22Rv1 (cell line): ENCODE measurements around the gene NFATC2.

Source experiments
- ZFX ChIP-seq: fragments of 450-650 bp; IDR thresholded peaks from 2 replicates; pipeline ENCODE4 v1.6.1; 2017; ENCODE audit warnings: antibody characterized with exemption, borderline replicate concordance
- TF ChIP-seq, protein P1 (sequence below): fragments of 450-650 bp; IDR thresholded peaks from 2 replicates; pipeline ENCODE4 v1.5.1; 2017; ENCODE audit warnings: mild to moderate bottlenecking

DNA sequence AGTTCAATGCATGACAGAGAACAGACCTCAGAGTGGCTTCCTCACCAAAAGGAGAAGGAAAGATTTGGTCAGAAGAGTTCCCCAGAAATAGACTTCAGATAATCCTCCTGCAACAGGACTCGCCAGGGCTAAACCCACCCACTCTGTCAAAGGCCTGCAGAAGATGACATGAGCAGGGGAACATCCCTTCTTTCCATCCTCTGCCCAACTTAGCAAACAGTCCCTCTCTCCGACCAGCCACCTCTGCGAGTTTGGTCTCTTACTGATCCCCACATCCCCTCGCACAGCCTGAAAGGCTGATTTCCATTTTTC lies 7.5 kb downstream of the NFATC2 start:
- TF ChIP-seq, protein P1, sequence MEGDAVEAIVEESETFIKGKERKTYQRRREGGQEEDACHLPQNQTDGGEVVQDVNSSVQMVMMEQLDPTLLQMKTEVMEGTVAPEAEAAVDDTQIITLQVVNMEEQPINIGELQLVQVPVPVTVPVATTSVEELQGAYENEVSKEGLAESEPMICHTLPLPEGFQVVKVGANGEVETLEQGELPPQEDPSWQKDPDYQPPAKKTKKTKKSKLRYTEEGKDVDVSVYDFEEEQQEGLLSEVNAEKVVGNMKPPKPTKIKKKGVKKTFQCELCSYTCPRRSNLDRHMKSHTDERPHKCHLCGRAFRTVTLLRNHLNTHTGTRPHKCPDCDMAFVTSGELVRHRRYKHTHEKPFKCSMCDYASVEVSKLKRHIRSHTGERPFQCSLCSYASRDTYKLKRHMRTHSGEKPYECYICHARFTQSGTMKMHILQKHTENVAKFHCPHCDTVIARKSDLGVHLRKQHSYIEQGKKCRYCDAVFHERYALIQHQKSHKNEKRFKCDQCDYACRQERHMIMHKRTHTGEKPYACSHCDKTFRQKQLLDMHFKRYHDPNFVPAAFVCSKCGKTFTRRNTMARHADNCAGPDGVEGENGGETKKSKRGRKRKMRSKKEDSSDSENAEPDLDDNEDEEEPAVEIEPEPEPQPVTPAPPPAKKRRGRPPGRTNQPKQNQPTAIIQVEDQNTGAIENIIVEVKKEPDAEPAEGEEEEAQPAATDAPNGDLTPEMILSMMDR, result no peak
- TF ChIP-seq ZFX, result no peak
